IMR-90 (cell line): ENCODE data around the gene CSPG5. TPM values are rescaled to one million over a fixed set of nuclear protein-coding genes. Genes with fewer than 3 reads are reported as not detected.

Experiments used
- ATAC-seq: fragments of 200-7000 bp; cut with Tn5 transposase; 2 replicates; pipeline ENCODE4 v1.9.1; 2020; ENCODE audit warnings: low read depth, mild to moderate bottlenecking, moderate library complexity
- BruUV-seq: library from RNA; stranded (reverse); fragments of 400-500 nt; replicated peaks from 2 replicates; lab custom pipeline; 2021; lab: Mats Ljungman, UMichigan
- CTCF ChIA-PET: fragments of 300-600 bp; formaldehyde crosslinking; extraction: SDS; loops from one replicate; lab custom pipeline; 2021; ENCODE audit warnings: antibody characterized with exemption; lab: Yijun Ruan, JAX
- POLR2A ChIA-PET: fragments of 300-600 bp; sonication (Branson Sonifier 250); formaldehyde crosslinking; loops from one replicate; lab custom pipeline; 2022; ENCODE audit warnings: antibody characterized with exemption; ENCODE audit not compliant: unreplicated experiment; lab: Charles Lee
- DNase-seq: peaks from one replicate; pipeline ENCODE4 v3.0.0; 2013
- H2AFZ ChIP-seq: replicated peaks from 2 replicates; pipeline ENCODE3; 2013; ENCODE audit warnings: low read length, mild to moderate bottlenecking; ENCODE audit not compliant: poor library complexity
- H2AK5ac ChIP-seq: 2 replicates; pipeline ENCODE4 v1.6.1; 2013; ENCODE audit warnings: low read depth, low read length, inconsistent platforms
- H2AK9ac ChIP-seq: replicated peaks from 2 replicates; pipeline ENCODE3; 2013; ENCODE audit warnings: mild to moderate bottlenecking, low read depth, low read length, moderate library complexity; ENCODE audit not compliant: poor library complexity
- H2BK120ac ChIP-seq: 2 replicates; pipeline ENCODE4 v1.6.1; 2013; ENCODE audit warnings: low read depth, low read length, inconsistent platforms
- H2BK15ac ChIP-seq: 3 replicates; pipeline ENCODE4 v1.6.1; 2013; ENCODE audit warnings: low read depth, low read length, inconsistent platforms
- H2BK20ac ChIP-seq: 2 replicates; pipeline ENCODE4 v1.6.1; 2013; ENCODE audit warnings: low read depth, mild to moderate bottlenecking, inconsistent platforms, low read length, moderate library complexity
- H2BK5ac ChIP-seq: 2 replicates; pipeline ENCODE4 v1.6.1; 2013; ENCODE audit warnings: mild to moderate bottlenecking, low read depth, low read length, inconsistent platforms; ENCODE audit not compliant: poor library complexity, severe bottlenecking
- H3K14ac ChIP-seq: replicated peaks from 2 replicates; pipeline ENCODE4 v1.6.1; 2013; ENCODE audit warnings: low read depth, low read length, inconsistent platforms
- H3K18ac ChIP-seq: 2 replicates; pipeline ENCODE4 v1.6.1; 2013; ENCODE audit warnings: low read depth, low read length, control low read depth
- H3K23ac ChIP-seq: 2 replicates; pipeline ENCODE4 v1.6.1; 2013; ENCODE audit warnings: low read depth, low read length, inconsistent platforms
- H3K27ac ChIP-seq: 2 replicates; pipeline ENCODE4 v1.5.1; 2013; ENCODE audit warnings: mild to moderate bottlenecking, control low read depth, low read length; ENCODE audit not compliant: insufficient read depth
- H3K27me3 ChIP-seq: 2 replicates; pipeline ENCODE4 v1.6.1; 2013; ENCODE audit warnings: low read length; ENCODE audit not compliant: control insufficient read depth, insufficient read depth
- H3K36me3 ChIP-seq: 2 replicates; pipeline ENCODE4 v1.6.1; 2013; ENCODE audit warnings: low read length, mixed read lengths; ENCODE audit not compliant: control insufficient read depth, insufficient read depth
- H3K4ac ChIP-seq: 2 replicates; pipeline ENCODE4 v1.6.1; 2013; ENCODE audit warnings: low read depth, low read length, inconsistent platforms
- H3K4me1 ChIP-seq: 2 replicates; pipeline ENCODE4 v1.6.1; 2013; ENCODE audit warnings: low read length, mixed read lengths; ENCODE audit not compliant: control insufficient read depth, insufficient read depth
- H3K4me2 ChIP-seq: 2 replicates; pipeline ENCODE4 v1.6.1; 2013; ENCODE audit warnings: low read depth, mild to moderate bottlenecking, control low read depth, low read length, moderate library complexity
- H3K4me3 ChIP-seq: 2 replicates; pipeline ENCODE4 v1.5.1; 2013; ENCODE audit warnings: low read depth, mild to moderate bottlenecking, control low read depth, low read length, moderate library complexity; ENCODE audit not compliant: insufficient read depth
- H3K56ac ChIP-seq: 2 replicates; pipeline ENCODE4 v1.6.1; 2013; ENCODE audit warnings: low read length, inconsistent platforms; ENCODE audit not compliant: insufficient read depth; ENCODE audit errors: extremely low read depth
- H3K79me1 ChIP-seq, 2 experiments: 2 replicates each; pipeline ENCODE4 v1.6.1; 2013; ENCODE audit warnings: low read length in 2 of 2, inconsistent platforms in 1 of 2, low read depth in 1 of 2
- H3K9ac ChIP-seq: 2 replicates; pipeline ENCODE4 v1.6.1; 2013; ENCODE audit warnings: low read depth, low read length, control low read depth
- H3K9me1 ChIP-seq: 2 replicates; pipeline ENCODE4 v1.6.1; 2013; ENCODE audit warnings: low read length, inconsistent platforms; ENCODE audit not compliant: insufficient read depth
- H3K9me3 ChIP-seq: 2 replicates; pipeline ENCODE4 v1.6.1; 2013; ENCODE audit warnings: low read length; ENCODE audit not compliant: control insufficient read depth, insufficient read depth
- H4K20me1 ChIP-seq: 2 replicates; pipeline ENCODE4 v1.6.1; 2013; ENCODE audit warnings: low read length, inconsistent platforms; ENCODE audit not compliant: insufficient read depth
- H4K5ac ChIP-seq: 2 replicates; pipeline ENCODE4 v1.6.1; 2013; ENCODE audit warnings: mild to moderate bottlenecking, low read depth, low read length, control low read depth
- H4K8ac ChIP-seq, 2 experiments: 2 replicates each; pipeline ENCODE4 v1.6.1; 2013; ENCODE audit warnings: low read depth in 2 of 2, low read length in 2 of 2, control low read depth in 1 of 2, inconsistent platforms in 1 of 2
- H4K91ac ChIP-seq: 2 replicates; pipeline ENCODE4 v1.6.1; 2013; ENCODE audit warnings: low read depth, low read length, inconsistent platforms; ENCODE audit not compliant: insufficient read depth
- BHLHE40 ChIP-seq: fragments of 150-350 bp; IDR thresholded peaks from 2 replicates; pipeline ENCODE4 v1.6.1; 2016; ENCODE audit warnings: mild to moderate bottlenecking, low read depth, low read length
- FOS ChIP-seq: fragments of 150-350 bp; IDR thresholded peaks from 2 replicates; pipeline ENCODE4 v1.6.1; 2016; ENCODE audit warnings: low read depth, low read length
- MAFK ChIP-seq: IDR thresholded peaks from 2 replicates; pipeline ENCODE4 v1.6.1; 2012; ENCODE audit warnings: low read depth, low read length, improper control_type of control experiment
- MAZ ChIP-seq: IDR thresholded peaks from 2 replicates; pipeline ENCODE4 v1.6.1; 2012; ENCODE audit warnings: low read depth, mild to moderate bottlenecking, low read length, improper control_type of control experiment, moderate library complexity, borderline replicate concordance
- MXI1 ChIP-seq: IDR thresholded peaks from 2 replicates; pipeline ENCODE4 v1.6.1; 2012; ENCODE audit warnings: low read depth, mild to moderate bottlenecking, low read length, moderate library complexity, borderline replicate concordance
- NFE2L2 ChIP-seq: fragments of 150-350 bp; IDR thresholded peaks from 2 replicates; pipeline ENCODE4 v1.6.1; 2016; ENCODE audit warnings: low read depth, mild to moderate bottlenecking, low read length
- SMC3 ChIP-seq: fragments of 150-350 bp; IDR thresholded peaks from 2 replicates; pipeline ENCODE4 v1.6.1; 2016; ENCODE audit warnings: low read depth, mild to moderate bottlenecking, antibody characterized with exemption, low read length, moderate library complexity
- WGBS, 2 experiments: methylation state at CpG; one replicate each; pipeline versions ENCODE4 v1.1.5 to v1.1.7; 2013; ENCODE audit warnings: missing lambda C conversion rate in 2 of 2; ENCODE audit not compliant: insufficient read length in 1 of 2; ENCODE audit errors: extremely low coverage in 2 of 2; 5-methylcytosine and 5-hydroxymethylcytosine counted together
- dilution Hi-C: fragments of 300-500 bp; cut with HindIII; formaldehyde crosslinking; loops from one replicate; pipeline ENCODE4 v1.14.3; 2018; ENCODE audit warnings: low sequenced_read_pairs; ENCODE audit not compliant: unreplicated experiment
- in situ Hi-C: fragments of 300-500 bp; cut with MboI; formaldehyde crosslinking; loops from 3 replicates; pipeline ENCODE4 v1.14.3; 2019; ENCODE audit warnings: low sequenced_read_pairs, inconsistent platforms, mixed read lengths
- intact Hi-C: fragments of 100-400 bp; cut with micrococcal nuclease; formaldehyde crosslinking; loops from 2 replicates; pipeline ENCODE4 v1.10.0; 2022
- polyA plus RNA-seq, 3 experiments: library from polyadenylated mRNA; depleted of rRNA; stranded (reverse); fragments of >200 nt; gene quantifications; 2 replicates each; pipeline ENCODE4 v1.2.3, GENCODE V29; 2012; ENCODE audit warnings: low replicate concordance in 1 of 3
- total RNA-seq: library from RNA; depleted of rRNA; stranded (reverse); fragments of >200 nt; gene quantifications from 2 replicates; pipeline ENCODE4 v1.2.3, GENCODE V29; 2012

Gene CSPG5
- total and polyA plus RNA-seq, 2 of the 4 experiments (the other 2 are of a cell fraction): under 0.01 to 0.10 TPM

GRCh38 chr3:47611576-47611975, 32.9 kb upstream of the CSPG5 start:
- Histone ChIP-seq H3K9ac (no peak overlapping the region), H2BK15ac (no peak overlapping the region), H3K4me2 (no peak overlapping the region), H3K79me1 (peaks cover 8 to 23% of the 10 kb centered on the region in 2 experiments), H3K36me3 (peaks cover 23% of the 10 kb centered on the region), H2BK120ac (no peak overlapping the region), H3K18ac (no peak overlapping the region), H2AFZ (no peak overlapping the region), H3K4me1 (peaks cover 4% of the 10 kb centered on the region; the same call in 1 of the 2 replicates), H2BK20ac (no peak overlapping the region), H2BK5ac (no peak overlapping the region), H3K23ac (no peak overlapping the region), H3K27ac (no peak overlapping the region), H3K4me3 (no peak overlapping the region), H2AK9ac (no peak overlapping the region), H4K20me1 (peaks cover 10% of the 10 kb centered on the region; the same call in 1 of the 2 replicates), H4K5ac (no peak overlapping the region), H3K14ac (0 out of 2 replicates have a peak overlapping the region, but pooled peaks have one; percentile 29), H4K91ac (no peak overlapping the region), H3K9me3 (no peaks in the 10 kb centered on the region), H3K9me1 (peaks cover 13% of the 10 kb centered on the region), H3K4ac (no peak overlapping the region), H4K8ac (no peak overlapping the region), H3K56ac (peak overlapping the region; percentile 9; the same call in 1 of the 2 replicates), H3K27me3 (no peaks in the 10 kb centered on the region), H2AK5ac (no peak overlapping the region)
- intact Hi-C loops (no loop called here), dilution Hi-C loops (no loop called here), in situ Hi-C loops (no loop called here)
- ATAC-seq (no peak), DNase-seq (no peak)
- CTCF ChIA-PET: no interaction called here
- TF ChIP-seq MAZ: no peak
- no peak for TF ChIP-seq SMC3
- TF ChIP-seq MXI1: no peak
- TF ChIP-seq BHLHE40: no peak
- TF ChIP-seq MAFK: no peak
- no peak for TF ChIP-seq FOS
- TF ChIP-seq NFE2L2: no peak
- POLR2A ChIA-PET: no interaction called here
- WGBS, 2 experiments: 100% methylated on average over 1 of the region's 2 CpGs; no CpG with 5 or more reads in 1 of the 2 experiments
- no TSS peak for BruUV-seq
